HK-2 (cell line): Measurements from ENCODE around the gene C12orf57.

Source experiments
- DNase-seq: peaks from one replicate; pipeline ENCODE4 v3.0.0-alpha.2; 2018; ENCODE audit not compliant: unreplicated experiment

C12orf57 gene

DNA sequence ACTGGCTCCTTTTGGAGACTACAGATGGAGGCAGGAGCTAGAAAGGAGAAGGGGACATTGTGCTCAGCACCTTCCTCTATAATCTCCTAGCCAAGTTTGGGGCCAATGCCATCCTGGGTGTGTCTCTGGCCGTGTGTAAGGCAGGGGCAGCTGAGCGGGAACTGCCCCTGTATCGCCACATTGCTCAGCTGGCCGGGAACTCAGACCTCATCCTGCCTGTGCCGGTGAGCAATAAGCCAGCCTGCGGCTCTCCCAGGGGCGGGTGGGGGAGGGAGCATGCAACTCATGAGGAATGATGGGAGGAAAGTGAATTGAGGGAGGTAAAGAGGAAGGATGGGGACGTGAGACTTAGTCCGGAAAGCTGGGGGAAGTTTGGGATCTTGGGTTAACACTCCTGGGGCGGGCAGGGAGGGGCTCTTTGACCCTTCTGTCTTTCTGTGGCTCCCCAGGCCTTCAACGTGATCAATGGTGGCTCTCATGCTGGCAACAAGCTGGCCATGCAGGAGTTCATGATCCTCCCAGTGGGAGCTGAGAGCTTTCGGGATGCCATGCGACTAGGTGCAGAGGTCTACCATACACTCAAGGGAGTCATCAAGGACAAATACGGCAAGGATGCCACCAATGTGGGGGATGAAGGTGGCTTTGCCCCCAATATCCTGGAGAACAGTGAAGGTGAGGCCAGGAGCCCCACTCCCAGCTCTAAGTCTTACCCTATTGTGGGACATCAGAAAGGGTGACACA, 26.2 kb upstream of the C12orf57 start:
- peak; percentile 54 for DNase-seq

DNA sequence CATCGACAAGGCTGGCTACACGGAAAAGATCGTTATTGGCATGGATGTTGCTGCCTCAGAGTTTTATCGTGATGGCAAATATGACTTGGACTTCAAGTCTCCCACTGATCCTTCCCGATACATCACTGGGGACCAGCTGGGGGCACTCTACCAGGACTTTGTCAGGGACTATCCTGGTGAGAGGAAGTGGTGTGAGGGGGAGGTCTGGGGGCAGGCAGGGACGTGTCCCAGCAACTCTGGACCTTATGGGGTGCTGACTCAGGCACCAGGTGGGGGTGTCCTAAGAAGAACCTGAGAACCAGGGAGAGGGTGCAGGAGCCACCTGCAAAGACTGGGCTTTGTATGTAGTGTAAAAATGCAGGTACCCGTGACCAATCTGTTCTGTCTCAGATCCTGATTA, 24.2 kb upstream of the C12orf57 start:
- no peak for DNase-seq

DNA sequence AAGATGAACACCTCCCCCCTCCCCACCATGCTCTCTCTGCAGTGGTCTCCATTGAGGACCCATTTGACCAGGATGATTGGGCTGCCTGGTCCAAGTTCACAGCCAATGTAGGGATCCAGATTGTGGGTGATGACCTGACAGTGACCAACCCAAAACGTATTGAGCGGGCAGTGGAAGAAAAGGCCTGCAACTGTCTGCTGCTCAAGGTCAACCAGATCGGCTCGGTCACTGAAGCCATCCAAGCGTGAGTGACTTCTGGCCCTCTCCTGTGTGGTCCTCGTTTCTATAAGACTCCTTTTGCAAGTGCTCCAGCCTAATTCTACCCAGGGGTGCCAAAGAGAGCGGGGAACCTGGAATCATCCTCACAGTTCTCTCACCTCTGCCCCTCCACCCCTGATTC, 22.3 kb upstream of the C12orf57 start:
- DNase-seq = no peak

DNA sequence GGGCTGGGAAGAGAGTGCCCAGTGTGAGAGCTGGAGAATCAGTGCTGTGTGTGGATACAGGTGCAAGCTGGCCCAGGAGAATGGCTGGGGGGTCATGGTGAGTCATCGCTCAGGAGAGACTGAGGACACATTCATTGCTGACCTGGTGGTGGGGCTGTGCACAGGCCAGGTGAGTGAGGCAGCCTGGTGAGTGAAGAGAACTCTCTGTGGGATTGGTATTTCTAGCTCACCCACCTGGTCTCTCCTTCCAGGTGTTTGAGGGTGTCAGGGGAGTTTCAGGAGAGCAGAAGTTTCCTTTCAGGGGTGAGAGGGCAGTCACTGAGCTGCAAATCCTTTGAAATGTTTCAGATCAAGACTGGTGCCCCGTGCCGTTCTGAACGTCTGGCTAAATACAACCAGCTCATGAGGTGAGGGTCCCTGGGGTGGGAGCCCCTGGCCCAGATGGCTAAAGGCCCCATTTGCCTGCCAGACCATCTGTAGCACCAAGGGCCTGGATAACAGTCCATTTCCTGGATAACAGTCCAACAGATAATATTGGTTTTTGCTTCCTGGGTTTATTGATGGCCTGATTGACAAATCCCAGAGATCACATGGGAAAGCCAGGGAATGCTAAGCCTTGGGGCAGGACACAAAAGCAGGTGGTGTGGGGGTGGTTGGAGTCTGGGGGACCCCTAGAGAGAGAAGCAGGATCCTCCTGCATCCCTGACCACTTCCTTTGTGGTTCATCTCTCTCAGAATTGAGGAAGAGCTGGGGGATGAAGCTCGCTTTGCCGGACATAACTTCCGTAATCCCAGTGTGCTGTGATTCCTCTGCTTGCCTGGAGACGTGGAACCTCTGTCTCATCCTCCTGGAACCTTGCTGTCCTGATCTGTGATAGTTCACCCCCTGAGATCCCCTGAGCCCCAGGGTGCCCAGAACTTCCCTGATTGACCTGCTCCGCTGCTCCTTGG, 21.6 kb upstream of the C12orf57 start:
- no peak for DNase-seq

- no peak for DNase-seq
Observed at GRCh38 chr12:6923003-6923732, 20.7 kb upstream of the C12orf57 start.

GRCh38 chr12:6923851-6924250, 20.0 kb upstream of the C12orf57 start:
- DNase-seq = no peak

DNA sequence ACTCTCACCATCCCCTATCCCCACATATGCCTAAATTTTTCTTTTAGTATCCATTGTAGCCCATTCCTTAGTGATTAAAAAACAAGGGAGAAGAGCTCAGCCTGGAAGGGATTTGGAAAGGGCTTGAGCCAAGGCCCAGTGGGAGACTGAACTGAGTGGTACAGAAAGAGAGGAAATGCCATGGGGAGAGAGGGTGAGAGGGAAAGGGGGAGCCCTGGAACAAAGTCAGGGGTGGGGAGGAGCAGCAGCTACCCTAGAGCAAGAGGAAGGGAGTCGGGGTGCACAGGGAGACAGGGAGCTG, 18.6 kb upstream of the C12orf57 start:
- DNase-seq = no peak

DNA sequence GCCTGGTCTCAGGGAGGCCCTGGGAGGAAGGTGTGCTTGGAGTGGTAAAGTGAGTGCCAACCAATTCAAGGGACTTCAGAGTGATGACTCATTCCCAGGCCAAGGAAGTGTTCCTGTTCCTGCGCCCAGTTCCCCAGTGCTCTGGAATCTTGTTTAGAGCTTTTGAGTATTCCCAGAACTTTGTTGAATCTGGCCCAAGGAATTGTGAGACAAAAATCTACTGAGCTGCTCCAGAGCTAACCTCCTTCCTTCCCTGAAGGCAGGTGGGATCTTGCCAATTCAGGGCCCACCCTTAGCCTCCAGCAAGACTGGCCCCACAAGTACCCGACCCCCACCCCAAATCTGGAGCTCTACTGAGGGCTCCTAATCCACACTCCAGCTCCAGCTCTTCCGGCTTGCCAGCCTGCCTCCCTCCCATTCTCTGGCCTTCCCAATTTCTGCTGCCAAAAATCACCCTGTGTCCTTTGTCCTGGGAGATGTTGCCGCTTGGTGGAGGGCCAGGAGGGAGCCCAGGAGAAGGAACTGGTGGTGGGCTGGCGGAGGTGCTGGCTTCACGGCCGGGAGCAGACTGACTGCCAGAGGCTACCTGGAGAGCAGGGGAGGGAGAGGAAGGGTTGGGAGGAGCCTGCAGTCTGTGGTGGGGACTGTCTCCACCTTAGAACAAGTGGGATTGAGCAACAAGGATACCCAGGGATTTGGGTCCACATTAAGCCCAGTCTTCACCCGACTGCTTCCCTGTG, 18.1 kb upstream of the C12orf57 start:
- DNase-seq = peak; percentile 65

DNA sequence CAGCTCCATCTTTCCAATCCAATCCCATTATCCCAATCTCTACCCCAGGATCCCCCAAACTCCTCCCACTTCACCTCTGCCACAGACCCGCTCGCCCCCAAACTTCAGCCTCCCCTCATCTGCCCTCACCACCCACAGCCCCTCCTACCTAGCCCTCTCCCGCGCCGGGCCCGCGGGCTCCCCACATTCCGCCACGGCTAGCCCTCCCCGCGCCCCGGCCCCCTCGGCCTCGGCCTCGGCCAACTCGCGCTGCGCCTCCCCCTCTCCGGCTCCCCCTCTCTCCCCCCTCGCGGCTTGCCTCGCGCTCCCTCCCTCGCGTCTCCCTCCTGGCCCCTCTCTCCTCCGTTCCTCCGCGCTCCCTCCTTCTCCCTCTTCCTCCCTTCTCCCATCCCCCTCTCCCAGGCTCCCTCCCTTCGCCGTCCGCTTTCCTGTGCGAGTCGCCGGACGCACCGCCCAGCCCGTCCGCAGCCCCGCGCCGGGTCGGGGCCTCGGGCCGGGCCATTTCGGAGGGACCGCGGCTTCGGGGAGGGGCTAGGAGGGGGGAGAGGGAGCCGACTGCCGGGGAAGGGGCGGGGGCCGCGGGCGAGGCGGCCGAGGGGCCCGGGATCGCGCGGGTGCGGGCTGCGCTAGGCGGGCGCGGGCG, 16.3 kb upstream of the C12orf57 start, which contains the start of gene ATN1:
ATN1 (plus strand) TSS at position 581 of the 643 bp plus-strand sequence. CDS start 6,043 bp downstream, outside the sequence.
- DNase-seq = peak; percentile 81

DNA sequence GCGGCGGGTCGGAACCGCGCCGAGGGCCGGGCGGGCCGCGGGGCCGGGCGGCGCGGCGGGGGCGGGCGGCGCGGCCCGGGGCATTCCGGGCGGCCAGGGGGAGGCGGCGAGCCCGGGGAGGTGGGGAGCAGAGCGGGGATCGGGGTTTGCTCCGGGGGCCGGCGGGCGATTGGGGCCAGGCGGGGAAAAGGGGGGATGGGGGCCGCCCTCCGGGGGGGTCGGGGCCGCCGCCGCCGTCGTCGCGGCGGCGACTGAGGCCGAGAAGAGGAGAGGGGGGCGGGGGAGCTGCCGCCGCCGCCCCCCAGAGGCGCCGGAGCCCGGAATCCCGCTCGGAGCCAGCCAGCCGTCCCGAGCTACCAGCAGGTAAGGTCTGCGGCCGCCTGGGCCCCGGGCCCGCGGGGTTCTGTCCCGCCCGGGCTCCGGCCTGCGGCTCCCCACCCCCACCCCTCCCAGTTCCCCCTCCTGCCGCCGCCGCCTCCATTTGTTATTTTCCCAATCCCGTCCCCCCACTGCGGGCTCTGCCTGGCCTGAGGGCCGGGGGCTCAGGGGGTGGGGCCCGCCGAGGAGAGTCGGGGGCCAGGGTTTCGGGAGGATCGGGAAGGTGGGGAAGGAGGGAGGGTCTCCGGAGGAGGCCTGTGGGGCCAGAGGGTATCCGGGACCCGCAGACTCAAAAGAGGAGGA, 15.7 kb upstream of the C12orf57 start:
- DNase-seq = no peak

GRCh38 chr12:6928703-6929407, 15.0 kb upstream of the C12orf57 start:
- no peak for DNase-seq

DNA sequence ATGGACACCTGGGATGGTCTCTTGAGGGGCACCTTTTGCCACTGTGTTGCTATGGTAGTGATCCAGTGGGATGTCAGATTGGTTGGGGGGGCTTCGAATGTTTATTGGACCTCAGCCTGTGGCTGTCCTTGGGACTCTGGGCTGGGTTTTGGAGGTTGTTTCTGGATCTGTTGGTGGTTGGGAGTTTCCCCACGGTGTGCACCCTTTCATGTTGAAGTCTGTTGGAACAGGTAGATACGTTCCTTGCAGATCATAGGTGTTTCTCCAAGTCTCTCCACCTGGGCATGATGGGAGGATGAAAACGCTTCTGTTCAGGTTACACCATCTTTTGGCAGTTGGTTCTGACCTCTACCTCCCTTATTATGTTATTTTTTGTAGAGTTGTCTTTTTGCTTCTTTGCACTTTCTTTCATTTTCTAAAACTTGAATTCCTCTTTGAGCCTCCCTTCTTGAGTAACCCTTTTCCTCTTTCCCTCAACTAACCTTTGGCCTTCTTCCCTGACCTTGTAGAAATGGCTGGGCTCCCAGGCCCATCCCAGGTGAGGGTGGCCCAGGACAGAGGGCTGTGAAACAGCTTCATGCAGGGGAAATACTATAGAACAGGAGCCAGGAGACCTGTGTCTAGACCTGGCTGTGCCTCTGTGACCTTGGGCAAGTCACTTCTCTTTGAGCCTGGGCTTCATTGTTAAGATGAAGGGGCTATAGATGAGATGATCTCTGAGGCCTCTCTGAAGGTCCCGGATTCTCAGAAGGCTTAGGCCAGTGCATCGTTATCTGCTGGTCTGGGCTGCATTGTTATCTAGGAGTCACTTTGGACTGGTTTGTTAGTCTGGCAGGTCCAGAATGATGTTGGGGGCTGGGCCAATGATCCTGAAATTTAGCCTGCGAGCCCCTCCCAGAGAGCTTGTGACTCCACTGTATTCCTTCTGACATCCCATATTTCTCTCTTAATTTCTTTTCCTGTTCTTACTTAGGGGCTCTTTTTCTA, 14.1 kb upstream of the C12orf57 start:
- DNase-seq = no peak

- DNase-seq = no peak
Observed at GRCh38 chr12:6932766-6933165, 11.1 kb upstream of the C12orf57 start.

DNA sequence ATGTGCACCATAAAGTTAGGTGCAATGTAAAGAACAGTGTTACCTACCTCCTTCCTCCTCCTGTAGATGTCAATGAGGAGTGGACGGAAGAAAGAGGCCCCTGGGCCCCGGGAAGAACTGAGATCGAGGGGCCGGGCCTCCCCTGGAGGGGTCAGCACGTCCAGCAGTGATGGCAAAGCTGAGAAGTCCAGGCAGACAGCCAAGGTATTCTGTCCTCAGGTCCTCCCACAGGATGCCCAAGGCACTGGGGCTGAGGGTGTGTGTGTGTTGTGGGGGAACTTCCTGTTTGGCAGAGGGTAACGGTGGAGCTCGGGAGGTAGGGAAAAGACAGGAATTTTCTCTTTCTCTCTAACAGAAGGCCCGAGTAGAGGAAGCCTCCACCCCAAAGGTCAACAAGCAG, 9.7 kb upstream of the C12orf57 start:
- DNase-seq = no peak

GRCh38 chr12:6935371-6936193, 8.2 kb upstream of the C12orf57 start:
- no peak for DNase-seq

DNA sequence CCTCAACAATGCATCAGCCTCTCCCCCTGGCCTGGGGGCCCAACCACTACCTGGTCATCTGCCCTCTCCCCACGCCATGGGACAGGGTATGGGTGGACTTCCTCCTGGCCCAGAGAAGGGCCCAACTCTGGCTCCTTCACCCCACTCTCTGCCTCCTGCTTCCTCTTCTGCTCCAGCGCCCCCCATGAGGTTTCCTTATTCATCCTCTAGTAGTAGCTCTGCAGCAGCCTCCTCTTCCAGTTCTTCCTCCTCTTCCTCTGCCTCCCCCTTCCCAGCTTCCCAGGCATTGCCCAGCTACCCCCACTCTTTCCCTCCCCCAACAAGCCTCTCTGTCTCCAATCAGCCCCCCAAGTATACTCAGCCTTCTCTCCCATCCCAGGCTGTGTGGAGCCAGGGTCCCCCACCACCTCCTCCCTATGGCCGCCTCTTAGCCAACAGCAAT, 7.6 kb upstream of the C12orf57 start:
- DNase-seq = no peak

DNA sequence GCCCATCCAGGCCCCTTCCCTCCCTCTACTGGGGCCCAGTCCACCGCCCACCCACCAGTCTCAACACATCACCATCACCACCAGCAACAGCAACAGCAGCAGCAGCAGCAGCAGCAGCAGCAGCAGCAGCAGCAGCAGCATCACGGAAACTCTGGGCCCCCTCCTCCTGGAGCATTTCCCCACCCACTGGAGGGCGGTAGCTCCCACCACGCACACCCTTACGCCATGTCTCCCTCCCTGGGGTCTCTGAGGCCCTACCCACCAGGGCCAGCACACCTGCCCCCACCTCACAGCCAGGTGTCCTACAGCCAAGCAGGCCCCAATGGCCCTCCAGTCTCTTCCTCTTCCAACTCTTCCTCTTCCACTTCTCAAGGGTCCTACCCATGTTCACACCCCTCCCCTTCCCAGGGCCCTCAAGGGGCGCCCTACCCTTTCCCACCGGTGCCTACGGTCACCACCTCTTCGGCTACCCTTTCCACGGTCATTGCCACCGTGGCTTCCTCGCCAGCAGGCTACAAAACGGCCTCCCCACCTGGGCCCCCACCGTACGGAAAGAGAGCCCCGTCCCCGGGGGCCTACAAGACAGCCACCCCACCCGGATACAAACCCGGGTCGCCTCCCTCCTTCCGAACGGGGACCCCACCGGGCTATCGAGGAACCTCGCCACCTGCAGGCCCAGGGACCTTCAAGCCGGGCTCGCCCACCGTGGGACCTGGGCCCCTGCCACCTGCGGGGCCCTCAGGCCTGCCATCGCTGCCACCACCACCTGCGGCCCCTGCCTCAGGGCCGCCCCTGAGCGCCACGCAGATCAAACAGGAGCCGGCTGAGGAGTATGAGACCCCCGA, 7.0 kb upstream of the C12orf57 start:
- DNase-seq = no peak
